A673 (cell line): ENCODE data around the gene EHD4. TPM values are rescaled to one million over a fixed set of nuclear protein-coding genes. Genes with fewer than 3 reads are reported as not detected.

ENCODE experiments used
- BruUV-seq: library from RNA; stranded (reverse); fragments of 400-500 nt; replicated peaks from 2 replicates; lab custom pipeline; 2021; lab: Mats Ljungman, UMichigan
- CTCF ChIA-PET: fragments of 300-600 bp; sonication (Branson Sonifier 250); formaldehyde crosslinking; loops from one replicate; lab custom pipeline; 2022; ENCODE audit warnings: antibody characterized with exemption; lab: Charles Lee
- POLR2A ChIA-PET: fragments of 300-600 bp; sonication (Branson Sonifier 250); formaldehyde crosslinking; loops from one replicate; lab custom pipeline; 2022; ENCODE audit warnings: antibody characterized with exemption; ENCODE audit not compliant: low non-redundant PET; lab: Charles Lee
- DNase-seq: peaks from one replicate; pipeline ENCODE4 v3.0.0-alpha.2; 2015; ENCODE audit warnings: low spot score
- H3K27ac ChIP-seq: fragments of 200-600 bp; sonication (generic); 2 replicates; pipeline ENCODE4 v1.5.1; 2016; ENCODE audit warnings: mixed run types, low read depth, mild to moderate bottlenecking, mixed read lengths, antibody characterized with exemption, low read length; ENCODE audit not compliant: poor library complexity, severe bottlenecking
- H3K27me3 ChIP-seq: fragments of 200-600 bp; sonication (generic); replicated peaks from 2 replicates; pipeline ENCODE4 v1.6.1; 2017; ENCODE audit warnings: mixed run types, low read depth, mild to moderate bottlenecking, mixed read lengths, antibody characterized with exemption, low read length; ENCODE audit not compliant: insufficient read depth, poor library complexity
- H3K36me3 ChIP-seq: fragments of 200-600 bp; sonication (generic); 2 replicates; pipeline ENCODE4 v1.6.1; 2016; ENCODE audit warnings: mixed run types, mild to moderate bottlenecking, mixed read lengths, antibody characterized with exemption, low read length; ENCODE audit not compliant: insufficient read depth, poor library complexity, severe bottlenecking
- H3K4me1 ChIP-seq: fragments of 200-600 bp; sonication (generic); 2 replicates; pipeline ENCODE4 v1.6.1; 2017; ENCODE audit warnings: mixed run types, mild to moderate bottlenecking, mixed read lengths, antibody characterized with exemption, low read length; ENCODE audit not compliant: insufficient read depth, poor library complexity, severe bottlenecking
- H3K4me3 ChIP-seq: fragments of 200-600 bp; sonication (generic); 2 replicates; pipeline ENCODE4 v1.5.1; 2016; ENCODE audit warnings: low read depth, mixed run types, mild to moderate bottlenecking, mixed read lengths, low read length; ENCODE audit not compliant: poor library complexity, severe bottlenecking
- H3K9me3 ChIP-seq: fragments of 200-600 bp; sonication (generic); 2 replicates; pipeline ENCODE4 v1.6.1; 2016; ENCODE audit warnings: mixed run types, low read depth, mild to moderate bottlenecking, mixed read lengths, antibody characterized with exemption, low read length; ENCODE audit not compliant: poor library complexity, severe bottlenecking
- EZH2 ChIP-seq: fragments of 200-600 bp; sonication (generic); IDR thresholded peaks from 2 replicates; pipeline ENCODE4 v1.6.1; 2017; ENCODE audit warnings: borderline replicate concordance, low read depth, mild to moderate bottlenecking, mixed read lengths, antibody characterized with exemption, low read length; ENCODE audit not compliant: poor library complexity, severe bottlenecking
- intact Hi-C: fragments of 100-400 bp; cut with micrococcal nuclease; formaldehyde crosslinking; loops from one replicate; pipeline ENCODE4 v1.10.0; 2022; ENCODE audit not compliant: unreplicated experiment
- total RNA-seq: library from RNA; stranded (reverse); gene quantifications from 2 replicates; pipeline ENCODE4 v1.2.3, GENCODE V29; 2021
- TF ChIP-seq, protein P1 (sequence below): fragments of 300-800, 200-600 bp; sonication (generic); conservative IDR thresholded peaks from 2 replicates; pipeline ENCODE4 v1.5.1; 2017; ENCODE audit warnings: low read depth, mild to moderate bottlenecking, antibody characterized with exemption, low read length, moderate library complexity, mixed read lengths

Gene EHD4
- total RNA-seq, 1 experiment from 2014 or later = 29.4 TPM

- no TSS peak for BruUV-seq
- no peak for DNase-seq
- CTCF ChIA-PET = no interaction called here
These were observed 75.0 kb downstream of the EHD4 start for GRCh38 chr15:41897363-41897799.

DNA sequence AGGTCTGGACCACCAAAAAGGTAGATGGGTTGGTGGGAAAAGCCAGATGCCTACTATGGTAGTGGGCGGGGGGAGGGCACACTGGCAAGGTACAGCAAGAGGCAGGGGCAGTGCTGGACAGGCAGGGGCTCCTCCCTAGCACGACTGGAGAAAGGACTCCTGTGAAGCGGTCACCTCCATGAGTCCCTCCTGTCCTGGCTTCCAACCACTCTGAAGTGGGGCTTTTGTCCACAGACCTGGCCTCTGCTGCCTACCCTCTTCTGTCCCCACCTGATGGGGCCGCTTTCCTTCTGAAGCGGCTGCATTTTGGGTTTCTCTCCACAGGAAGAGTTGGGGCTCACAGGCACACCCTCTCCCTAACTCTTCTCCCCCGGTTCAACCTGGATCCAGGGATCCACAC lies 75.8 kb downstream of the EHD4 start:
- CTCF ChIA-PET = no interaction called here
- intact Hi-C loops = no loop called here
- Histone ChIP-seq H3K36me3 (no peaks in the 10 kb centered on the region), H3K4me1 (peaks cover 4% of the 10 kb centered on the region), H3K4me3 (no peak overlapping the region), H3K27ac (no peak overlapping the region), H3K27me3 (no peaks in the 10 kb centered on the region), H3K9me3 (no peaks in the 10 kb centered on the region)
- TF ChIP-seq, protein P1, sequence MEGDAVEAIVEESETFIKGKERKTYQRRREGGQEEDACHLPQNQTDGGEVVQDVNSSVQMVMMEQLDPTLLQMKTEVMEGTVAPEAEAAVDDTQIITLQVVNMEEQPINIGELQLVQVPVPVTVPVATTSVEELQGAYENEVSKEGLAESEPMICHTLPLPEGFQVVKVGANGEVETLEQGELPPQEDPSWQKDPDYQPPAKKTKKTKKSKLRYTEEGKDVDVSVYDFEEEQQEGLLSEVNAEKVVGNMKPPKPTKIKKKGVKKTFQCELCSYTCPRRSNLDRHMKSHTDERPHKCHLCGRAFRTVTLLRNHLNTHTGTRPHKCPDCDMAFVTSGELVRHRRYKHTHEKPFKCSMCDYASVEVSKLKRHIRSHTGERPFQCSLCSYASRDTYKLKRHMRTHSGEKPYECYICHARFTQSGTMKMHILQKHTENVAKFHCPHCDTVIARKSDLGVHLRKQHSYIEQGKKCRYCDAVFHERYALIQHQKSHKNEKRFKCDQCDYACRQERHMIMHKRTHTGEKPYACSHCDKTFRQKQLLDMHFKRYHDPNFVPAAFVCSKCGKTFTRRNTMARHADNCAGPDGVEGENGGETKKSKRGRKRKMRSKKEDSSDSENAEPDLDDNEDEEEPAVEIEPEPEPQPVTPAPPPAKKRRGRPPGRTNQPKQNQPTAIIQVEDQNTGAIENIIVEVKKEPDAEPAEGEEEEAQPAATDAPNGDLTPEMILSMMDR = no peak
- no peak for TF ChIP-seq EZH2
- DNase-seq = no peak
- BruUV-seq = no TSS peak
- POLR2A ChIA-PET = no interaction called here

More at GRCh38 chr15:41897363-41897799, 75.0 kb downstream of the EHD4 start:
- POLR2A ChIA-PET = no interaction called here
- H3K36me3 ChIP-seq = no peaks in the 10 kb centered on the region
- peaks cover 4% of the 10 kb centered on the region for H3K4me1 ChIP-seq
- H3K27me3 ChIP-seq = no peaks in the 10 kb centered on the region
- TF ChIP-seq, protein P1 = no peak
- no peak overlapping the region for H3K27ac ChIP-seq
- H3K9me3 ChIP-seq = no peaks in the 10 kb centered on the region
- no peak overlapping the region for H3K4me3 ChIP-seq
- intact Hi-C loops = no loop called here

DNA sequence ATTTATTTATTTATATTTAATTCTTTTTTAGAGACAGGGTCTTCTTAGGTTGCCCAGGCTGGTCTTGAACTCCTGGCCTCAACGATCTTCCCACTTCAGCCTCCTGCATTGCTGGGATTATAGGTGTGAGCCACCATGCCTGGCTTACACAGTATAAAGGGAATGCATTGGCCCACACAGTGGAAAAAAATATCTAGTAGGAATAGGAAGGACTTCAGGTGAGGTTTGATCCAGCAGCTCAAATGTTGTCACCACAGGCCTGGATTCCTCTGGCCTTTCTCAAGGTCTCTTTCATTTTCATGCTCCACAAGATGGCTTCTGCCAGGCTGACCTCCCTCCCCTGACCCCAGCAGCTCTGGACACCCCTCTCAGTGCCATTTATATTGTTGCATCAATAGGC lies 76.4 kb downstream of the EHD4 start:
- POLR2A ChIA-PET = interaction anchor here (0.6 kb wide), 1 partner anchor 75 kb away, joined by 3 read pairs; no protein-coding TSS in a partner anchor

More for the DNA sequence above, 76.4 kb downstream of the EHD4 start:
- no peaks in the 10 kb centered on the region for H3K27me3 ChIP-seq
- intact Hi-C loops = no loop called here
- CTCF ChIA-PET = interaction anchor here (1.4 kb wide), 1 partner anchor 123 kb away, joined by 3 read pairs; no protein-coding TSS in a partner anchor
- no peak overlapping the region for H3K4me3 ChIP-seq
- peaks cover 4% of the 10 kb centered on the region for H3K4me1 ChIP-seq
- no TSS peak for BruUV-seq
- no peak for DNase-seq
- TF ChIP-seq, protein P1 = no peak
- TF ChIP-seq EZH2 = no peak
- no peaks in the 10 kb centered on the region for H3K36me3 ChIP-seq
- no peaks in the 10 kb centered on the region for H3K9me3 ChIP-seq
- no peak overlapping the region for H3K27ac ChIP-seq
